ENCODE data around the gene CCNJ. TPM values are rescaled to one million over a fixed set of nuclear protein-coding genes. Genes with fewer than 3 reads are reported as not detected.

Gene CCNJ
- total and polyA plus RNA-seq, 9 of the 15 experiments (the other 6 are each of a cell fraction or from before 2014, with no cell fraction given), result 0.69 to 15.7 (median 9.2) TPM

DNA sequence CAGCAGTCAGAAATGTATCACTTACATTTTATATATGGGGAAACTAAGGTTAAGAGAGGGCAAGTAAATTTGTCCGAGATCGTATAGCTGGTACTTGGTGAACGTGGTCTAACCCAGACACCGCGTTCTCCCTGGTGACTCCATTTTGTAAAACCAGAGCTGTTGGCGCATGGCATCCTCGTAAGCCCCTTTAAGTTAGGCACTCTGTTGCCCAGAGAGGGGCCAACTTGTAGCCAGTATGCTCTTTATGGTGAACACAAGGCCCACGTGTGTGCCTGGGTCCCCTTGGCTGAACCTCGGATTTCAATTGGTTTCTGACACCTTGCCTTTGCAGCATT is 47.0 kb downstream of the CCNJ start (continued):
- TF ChIP-seq MAX (CRISPR knock-in tag; IDR thresholded peaks at IDR 0.05), result 0 out of 2 replicates have a peak, but pooled peaks have one; percentile 5
- no peak for TF ChIP-seq SREBF1 (IDR thresholded peaks at IDR 0.05; ENCODE audit: borderline replicate concordance, low read depth, low read length)
- TF ChIP-seq, protein P1, sequence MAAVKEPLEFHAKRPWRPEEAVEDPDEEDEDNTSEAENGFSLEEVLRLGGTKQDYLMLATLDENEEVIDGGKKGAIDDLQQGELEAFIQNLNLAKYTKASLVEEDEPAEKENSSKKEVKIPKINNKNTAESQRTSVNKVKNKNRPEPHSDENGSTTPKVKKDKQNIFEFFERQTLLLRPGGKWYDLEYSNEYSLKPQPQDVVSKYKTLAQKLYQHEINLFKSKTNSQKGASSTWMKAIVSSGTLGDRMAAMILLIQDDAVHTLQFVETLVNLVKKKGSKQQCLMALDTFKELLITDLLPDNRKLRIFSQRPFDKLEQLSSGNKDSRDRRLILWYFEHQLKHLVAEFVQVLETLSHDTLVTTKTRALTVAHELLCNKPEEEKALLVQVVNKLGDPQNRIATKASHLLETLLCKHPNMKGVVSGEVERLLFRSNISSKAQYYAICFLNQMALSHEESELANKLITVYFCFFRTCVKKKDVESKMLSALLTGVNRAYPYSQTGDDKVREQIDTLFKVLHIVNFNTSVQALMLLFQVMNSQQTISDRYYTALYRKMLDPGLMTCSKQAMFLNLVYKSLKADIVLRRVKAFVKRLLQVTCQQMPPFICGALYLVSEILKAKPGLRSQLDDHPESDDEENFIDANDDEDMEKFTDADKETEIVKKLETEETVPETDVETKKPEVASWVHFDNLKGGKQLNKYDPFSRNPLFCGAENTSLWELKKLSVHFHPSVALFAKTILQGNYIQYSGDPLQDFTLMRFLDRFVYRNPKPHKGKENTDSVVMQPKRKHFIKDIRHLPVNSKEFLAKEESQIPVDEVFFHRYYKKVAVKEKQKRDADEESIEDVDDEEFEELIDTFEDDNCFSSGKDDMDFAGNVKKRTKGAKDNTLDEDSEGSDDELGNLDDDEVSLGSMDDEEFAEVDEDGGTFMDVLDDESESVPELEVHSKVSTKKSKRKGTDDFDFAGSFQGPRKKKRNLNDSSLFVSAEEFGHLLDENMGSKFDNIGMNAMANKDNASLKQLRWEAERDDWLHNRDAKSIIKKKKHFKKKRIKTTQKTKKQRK (IDR thresholded peaks at IDR 0.05; ENCODE audit: borderline replicate concordance, low read depth, low read length), result no peak
- peak; percentile 27; the same call in 1 of the 2 replicates for TF ChIP-seq IRF9 (tag; IDR thresholded peaks at IDR 0.05)
- no peak for TF ChIP-seq TRIM28 (IDR thresholded peaks at IDR 0.05)
- no peak for TF ChIP-seq ZNF436 (CRISPR knock-in tag; IDR thresholded peaks at IDR 0.05)
- no peak for TF ChIP-seq YBX1 (IDR thresholded peaks at IDR 0.05)
- TF ChIP-seq, protein P2, sequence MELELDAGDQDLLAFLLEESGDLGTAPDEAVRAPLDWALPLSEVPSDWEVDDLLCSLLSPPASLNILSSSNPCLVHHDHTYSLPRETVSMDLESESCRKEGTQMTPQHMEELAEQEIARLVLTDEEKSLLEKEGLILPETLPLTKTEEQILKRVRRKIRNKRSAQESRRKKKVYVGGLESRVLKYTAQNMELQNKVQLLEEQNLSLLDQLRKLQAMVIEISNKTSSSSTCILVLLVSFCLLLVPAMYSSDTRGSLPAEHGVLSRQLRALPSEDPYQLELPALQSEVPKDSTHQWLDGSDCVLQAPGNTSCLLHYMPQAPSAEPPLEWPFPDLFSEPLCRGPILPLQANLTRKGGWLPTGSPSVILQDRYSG (tag; conservative IDR thresholded peaks at IDR 0.05; ENCODE audit: low read depth), result peak; percentile 91
- TF ChIP-seq, protein P3, sequence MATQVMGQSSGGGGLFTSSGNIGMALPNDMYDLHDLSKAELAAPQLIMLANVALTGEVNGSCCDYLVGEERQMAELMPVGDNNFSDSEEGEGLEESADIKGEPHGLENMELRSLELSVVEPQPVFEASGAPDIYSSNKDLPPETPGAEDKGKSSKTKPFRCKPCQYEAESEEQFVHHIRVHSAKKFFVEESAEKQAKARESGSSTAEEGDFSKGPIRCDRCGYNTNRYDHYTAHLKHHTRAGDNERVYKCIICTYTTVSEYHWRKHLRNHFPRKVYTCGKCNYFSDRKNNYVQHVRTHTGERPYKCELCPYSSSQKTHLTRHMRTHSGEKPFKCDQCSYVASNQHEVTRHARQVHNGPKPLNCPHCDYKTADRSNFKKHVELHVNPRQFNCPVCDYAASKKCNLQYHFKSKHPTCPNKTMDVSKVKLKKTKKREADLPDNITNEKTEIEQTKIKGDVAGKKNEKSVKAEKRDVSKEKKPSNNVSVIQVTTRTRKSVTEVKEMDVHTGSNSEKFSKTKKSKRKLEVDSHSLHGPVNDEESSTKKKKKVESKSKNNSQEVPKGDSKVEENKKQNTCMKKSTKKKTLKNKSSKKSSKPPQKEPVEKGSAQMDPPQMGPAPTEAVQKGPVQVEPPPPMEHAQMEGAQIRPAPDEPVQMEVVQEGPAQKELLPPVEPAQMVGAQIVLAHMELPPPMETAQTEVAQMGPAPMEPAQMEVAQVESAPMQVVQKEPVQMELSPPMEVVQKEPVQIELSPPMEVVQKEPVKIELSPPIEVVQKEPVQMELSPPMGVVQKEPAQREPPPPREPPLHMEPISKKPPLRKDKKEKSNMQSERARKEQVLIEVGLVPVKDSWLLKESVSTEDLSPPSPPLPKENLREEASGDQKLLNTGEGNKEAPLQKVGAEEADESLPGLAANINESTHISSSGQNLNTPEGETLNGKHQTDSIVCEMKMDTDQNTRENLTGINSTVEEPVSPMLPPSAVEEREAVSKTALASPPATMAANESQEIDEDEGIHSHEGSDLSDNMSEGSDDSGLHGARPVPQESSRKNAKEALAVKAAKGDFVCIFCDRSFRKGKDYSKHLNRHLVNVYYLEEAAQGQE (IDR thresholded peaks at IDR 0.05; ENCODE audit: borderline replicate concordance), result no peak
- TF ChIP-seq, protein P3 (CRISPR knock-in tag; IDR thresholded peaks at IDR 0.05; ENCODE audit: low read depth), result no peak
- no peak for TF ChIP-seq NBN (IDR thresholded peaks at IDR 0.05; ENCODE audit: low read depth)
- TF ChIP-seq ERF (CRISPR knock-in tag; IDR thresholded peaks at IDR 0.05), result 0 out of 2 replicates have a peak, but pooled peaks have one; percentile 24
- TF ChIP-seq HDAC8 (tag; IDR thresholded peaks at IDR 0.05), result no peak

All from K562 (cell line).